Hepatocyte (in vitro differentiated cells): ENCODE measurements around the gene TRAF1. TPM values are rescaled to one million over a fixed set of nuclear protein-coding genes. Genes with fewer than 3 reads are reported as not detected.

Experiments used
- DNase-seq: peaks from one replicate; pipeline ENCODE4 v3.0.0-alpha.2; 2016; ENCODE audit warnings: low spot score
- H2AFZ ChIP-seq: fragments of 200-600 bp; sonication (generic); 2 replicates; pipeline ENCODE4 v1.6.0; 2016; ENCODE audit warnings: antibody characterized with exemption, mild to moderate bottlenecking
- H3K27ac ChIP-seq: fragments of 200-600 bp; sonication (generic); 2 replicates; pipeline ENCODE4 v1.5.1; 2016; ENCODE audit warnings: mild to moderate bottlenecking
- H3K27me3 ChIP-seq: fragments of 200-600 bp; sonication (generic); 2 replicates; pipeline ENCODE4 v1.6.1; 2016
- H3K36me3 ChIP-seq: fragments of 200-600 bp; sonication (generic); replicated peaks from 2 replicates; pipeline ENCODE4 v1.5.1; 2016; ENCODE audit warnings: low read depth; ENCODE audit not compliant: insufficient read depth
- H3K4me1 ChIP-seq: fragments of 200-600 bp; sonication (generic); 2 replicates; pipeline ENCODE4 v1.5.1; 2016; ENCODE audit warnings: mild to moderate bottlenecking, moderate library complexity; ENCODE audit not compliant: insufficient read depth
- H3K4me2 ChIP-seq: fragments of 200-600 bp; sonication (generic); 2 replicates; pipeline ENCODE4 v1.6.0; 2016
- H3K4me3 ChIP-seq: fragments of 200-600 bp; sonication (generic); 2 replicates; pipeline ENCODE4 v1.5.1; 2016; ENCODE audit warnings: mild to moderate bottlenecking
- H3K79me2 ChIP-seq: fragments of 200-600 bp; sonication (generic); 2 replicates; pipeline ENCODE4 v1.6.0; 2017; ENCODE audit warnings: mild to moderate bottlenecking
- H3K9me2 ChIP-seq: fragments of 200-600 bp; sonication (generic); replicated peaks from 2 replicates; pipeline ENCODE4 v1.6.0; 2017; ENCODE audit warnings: mild to moderate bottlenecking; ENCODE audit not compliant: insufficient read depth
- H3K9me3 ChIP-seq: fragments of 200-600 bp; sonication (generic); 2 replicates; pipeline ENCODE4 v1.5.1; 2016; ENCODE audit warnings: low read depth, mild to moderate bottlenecking
- H4K20me1 ChIP-seq: fragments of 200-600 bp; sonication (generic); 2 replicates; pipeline ENCODE4 v1.6.0; 2016; ENCODE audit warnings: mild to moderate bottlenecking; ENCODE audit not compliant: insufficient read depth, poor library complexity, severe bottlenecking
- CTCF ChIP-seq: fragments of 200-600 bp; sonication (generic); IDR thresholded peaks from 2 replicates; pipeline ENCODE4 v1.5.1; 2016; ENCODE audit warnings: antibody characterized with exemption, mild to moderate bottlenecking; ENCODE audit not compliant: poor library complexity
- EZH2 ChIP-seq: fragments of 200-600 bp; sonication (generic); IDR thresholded peaks from 2 replicates; pipeline ENCODE4 v1.6.1; 2016; ENCODE audit warnings: antibody characterized with exemption, mild to moderate bottlenecking, borderline replicate concordance
- EZH2phosphoT487 ChIP-seq: fragments of 200-600 bp; sonication (generic); IDR thresholded peaks from one replicate; pipeline ENCODE4 v1.6.1; 2018; ENCODE audit warnings: antibody characterized with exemption, mild to moderate bottlenecking, low read depth, moderate library complexity; ENCODE audit not compliant: unreplicated experiment, severe bottlenecking
- WGBS: methylation state at CpG from one replicate; pipeline ENCODE4 v1.1.6; 2016; ENCODE audit warnings: low lambda C conversion rate; ENCODE audit errors: missing lambda C conversion rate; 5-methylcytosine and 5-hydroxymethylcytosine counted together
- polyA plus RNA-seq: library from polyadenylated mRNA; unstranded; fragments of >200 nt; fragmentation: Nextera tagmentation; extraction: Ambion mirVana; gene quantifications from 2 replicates; pipeline ENCODE4 v1.2.1, GENCODE V29; 2016
- total RNA-seq: library from RNA; depleted of rRNA; stranded (reverse); fragments of >200 nt; gene quantifications from 2 replicates; pipeline ENCODE4 v1.2.3, GENCODE V29; 2014

Gene TRAF1
- total and polyA plus RNA-seq, 2 experiments from 2014 or later = 2.2 to 4.0 TPM

DNA sequence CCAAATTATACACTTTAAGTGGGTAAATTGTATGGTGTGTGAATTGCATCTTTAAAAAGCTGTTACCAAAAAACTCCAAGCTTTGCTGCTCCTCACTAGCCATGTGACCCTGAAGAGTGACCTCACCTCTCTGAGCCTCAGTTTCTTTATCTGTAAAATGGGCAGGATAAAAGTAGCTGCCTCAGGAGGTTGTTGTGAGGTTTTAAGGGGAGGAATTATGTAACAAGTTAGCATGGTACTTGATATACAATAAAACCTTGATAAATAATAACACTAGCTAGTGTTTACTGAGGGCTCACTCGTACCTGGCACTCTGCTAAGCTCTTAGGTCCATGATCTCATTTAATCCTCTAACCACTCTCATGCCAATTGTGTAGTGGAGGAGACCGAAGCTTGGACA lies 30.6 kb downstream of the TRAF1 start:
- no peaks in the 10 kb centered on the region for H3K79me2 ChIP-seq
- TF ChIP-seq EZH2phosphoT487 = no peak
- TF ChIP-seq EZH2 = no peak
- no peak for TF ChIP-seq CTCF
- no peak overlapping the region for H2AFZ ChIP-seq
- H3K27me3 ChIP-seq = peaks cover 6% of the 10 kb centered on the region
- no peaks in the 10 kb centered on the region for H4K20me1 ChIP-seq
- no peaks in the 10 kb centered on the region for H3K36me3 ChIP-seq
- no peak overlapping the region for H3K27ac ChIP-seq
- H3K4me1 ChIP-seq = peaks cover 14% of the 10 kb centered on the region
- H3K4me3 ChIP-seq = no peak overlapping the region
- DNase-seq = no peak
- WGBS = 76% methylated on average over 2 of the region's 2 CpGs
- H3K9me2 ChIP-seq = no peaks in the 10 kb centered on the region
- H3K9me3 ChIP-seq = no peaks in the 10 kb centered on the region
- H3K4me2 ChIP-seq = no peak overlapping the region

GRCh38 chr9:120894321-120895148 lies 32.1 kb downstream of the TRAF1 start:
- no peaks in the 10 kb centered on the region for H4K20me1 ChIP-seq
- no peaks in the 10 kb centered on the region for H3K9me3 ChIP-seq
- no peaks in the 10 kb centered on the region for H3K36me3 ChIP-seq
- DNase-seq = peak; percentile 69
- no peak overlapping the region for H3K4me3 ChIP-seq
- H3K4me1 ChIP-seq = peaks cover 22% of the 10 kb centered on the region
- H2AFZ ChIP-seq = no peak overlapping the region
- peaks cover 6% of the 10 kb centered on the region for H3K27me3 ChIP-seq
- 42% methylated on average over 54 of the region's 63 CpGs for WGBS
- H3K4me2 ChIP-seq = peak overlapping the region; percentile 69
- no peak for TF ChIP-seq EZH2phosphoT487
- peak overlapping the region; percentile 73 for H3K27ac ChIP-seq
- no peaks in the 10 kb centered on the region for H3K9me2 ChIP-seq
- no peaks in the 10 kb centered on the region for H3K79me2 ChIP-seq

- no peaks in the 10 kb centered on the region for H3K9me3 ChIP-seq
- H3K27me3 ChIP-seq = peaks cover 6% of the 10 kb centered on the region
- H3K79me2 ChIP-seq = no peaks in the 10 kb centered on the region
- no peak overlapping the region for H2AFZ ChIP-seq
- H3K9me2 ChIP-seq = no peaks in the 10 kb centered on the region
- DNase-seq = no peak
- H3K27ac ChIP-seq = peak overlapping the region; percentile 73
- TF ChIP-seq CTCF (no peak), EZH2phosphoT487 (no peak), EZH2 (no peak)
- peak overlapping the region; percentile 69 for H3K4me2 ChIP-seq
- no peaks in the 10 kb centered on the region for H3K36me3 ChIP-seq
- peaks cover 22% of the 10 kb centered on the region for H3K4me1 ChIP-seq
- WGBS = 93% methylated on average over 13 of the region's 13 CpGs
- H3K4me3 ChIP-seq = no peak overlapping the region
- no peaks in the 10 kb centered on the region for H4K20me1 ChIP-seq
Measured at GRCh38 chr9:120893611-120894307, 32.8 kb downstream of the TRAF1 start.
